ENCODE measurements around the gene MAD1L1.

DNA sequence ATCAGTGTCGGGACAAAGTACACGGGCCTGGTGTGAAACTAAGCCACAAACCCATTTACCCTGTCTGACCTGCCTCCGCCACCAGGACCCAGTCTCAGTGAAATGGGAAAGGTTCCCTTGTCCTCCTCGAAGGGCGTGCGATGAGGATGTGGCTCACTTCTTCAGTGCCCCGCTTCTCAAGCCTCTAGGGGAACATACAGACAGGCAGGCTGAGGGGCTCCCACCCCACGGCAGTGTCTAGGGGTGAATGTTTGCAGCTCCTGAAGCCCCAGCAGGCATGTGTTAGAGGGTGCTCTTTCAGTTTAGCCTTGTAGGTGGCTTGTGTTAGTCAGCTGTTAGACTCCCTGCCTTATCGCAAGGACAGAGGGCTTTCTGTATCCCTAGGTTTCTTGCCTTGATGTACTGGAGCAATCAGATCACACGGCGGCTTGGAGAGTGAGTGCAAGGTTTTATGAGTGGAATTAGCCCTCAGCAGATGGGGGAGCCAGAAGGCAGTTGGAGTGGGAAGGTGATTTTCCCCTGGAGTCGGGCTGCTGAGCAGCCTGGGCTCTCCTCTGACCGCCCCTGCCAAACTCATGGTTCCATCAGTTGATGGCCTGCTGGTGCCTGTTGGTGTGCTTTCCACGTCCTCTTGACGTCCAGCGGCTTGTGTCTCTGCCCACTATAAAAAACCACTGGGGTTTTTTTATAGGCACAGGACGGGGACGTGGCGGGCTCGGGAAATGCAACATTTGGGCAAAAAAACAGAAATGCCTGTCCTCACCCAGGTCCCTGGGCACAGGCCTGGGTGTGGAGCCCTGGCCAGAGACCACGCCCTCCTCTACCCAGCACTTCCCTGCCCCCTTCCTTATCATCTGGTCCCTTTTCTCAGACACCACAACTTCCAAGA is 10.0 kb upstream of the MAD1L1 start:
- TF ChIP-seq CTCF (conservative IDR thresholded peaks at IDR 0.05; ENCODE audit: low read depth, low read length) (no peak), POLR2A (IDR thresholded peaks at IDR 0.05; ENCODE audit: low read depth, low read length) (no peak), MXI1 (IDR thresholded peaks at IDR 0.05; ENCODE audit: borderline replicate concordance, low read depth, low read length) (no peak), MAFK (IDR thresholded peaks at IDR 0.05; ENCODE audit: low read depth, low read length) (no peak), BHLHE40 (IDR thresholded peaks at IDR 0.05; ENCODE audit: low read depth, low read length) (no peak), CEBPB (IDR thresholded peaks at IDR 0.05; ENCODE audit: low read depth, low read length) (no peak), CHD1 (IDR thresholded peaks at IDR 0.05; ENCODE audit: low read depth, low read length) (no peak), RFX5 (IDR thresholded peaks at IDR 0.05; ENCODE audit: low read depth, low read length) (no peak), FOS (IDR thresholded peaks at IDR 0.05; ENCODE audit: low read depth, low read length) (no peak), ELK1 (IDR thresholded peaks at IDR 0.05; ENCODE audit: borderline replicate concordance, low read depth, low read length) (no peak)
- TF ChIP-seq, protein P1, sequence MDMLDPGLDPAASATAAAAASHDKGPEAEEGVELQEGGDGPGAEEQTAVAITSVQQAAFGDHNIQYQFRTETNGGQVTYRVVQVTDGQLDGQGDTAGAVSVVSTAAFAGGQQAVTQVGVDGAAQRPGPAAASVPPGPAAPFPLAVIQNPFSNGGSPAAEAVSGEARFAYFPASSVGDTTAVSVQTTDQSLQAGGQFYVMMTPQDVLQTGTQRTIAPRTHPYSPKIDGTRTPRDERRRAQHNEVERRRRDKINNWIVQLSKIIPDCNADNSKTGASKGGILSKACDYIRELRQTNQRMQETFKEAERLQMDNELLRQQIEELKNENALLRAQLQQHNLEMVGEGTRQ (IDR thresholded peaks at IDR 0.05; ENCODE audit: low read depth, low read length), result no peak
